Activated CD8-positive, alpha-beta memory T cell treated with anti-CD3 and anti-CD28 coated beads, Interleukin-2, amount 10 ng/mL, durations not matched to agents 7 days and 5 days (primary cell): Measurements from ENCODE around the gene RHBDD1. TPM values are rescaled to one million over a fixed set of nuclear protein-coding genes. Genes with fewer than 3 reads are reported as not detected.

ENCODE experiments used
- ATAC-seq: fragments of 150-1000 bp; cut with Tn5 transposase; one replicate; pipeline ENCODE4 v1.10.0; 2021; ENCODE audit warnings: moderate library complexity
- CTCF ChIA-PET: fragments of 350-600 bp; sonication (Branson Sonifier 250); formaldehyde crosslinking; loops from one replicate; lab custom pipeline; 2021; ENCODE audit warnings: antibody characterized with exemption; lab: Charles Lee
- DNase-seq: peaks from one replicate; pipeline ENCODE4 v3.0.0-alpha.2; 2020
- H3K27ac Mint-ChIP-seq: one replicate; pipeline ENCODE4 v1.8.0; 2021; ENCODE audit warnings: mild to moderate bottlenecking, mixed read lengths
- H3K27me3 Mint-ChIP-seq: one replicate; pipeline ENCODE4 v1.8.0; 2021; ENCODE audit warnings: mixed read lengths
- H3K36me3 Mint-ChIP-seq: one replicate; pipeline ENCODE4 v1.8.0; 2021; ENCODE audit warnings: mild to moderate bottlenecking, mixed read lengths
- H3K4me1 Mint-ChIP-seq: one replicate; pipeline ENCODE4 v1.8.0; 2021; ENCODE audit warnings: mixed read lengths
- H3K4me3 Mint-ChIP-seq: one replicate; pipeline ENCODE4 v1.8.0; 2021; ENCODE audit warnings: mild to moderate bottlenecking, moderate library complexity, mixed read lengths
- H3K9me3 Mint-ChIP-seq: one replicate; pipeline ENCODE4 v1.8.0; 2022; ENCODE audit warnings: low read depth, mixed read lengths
- total RNA-seq, 2 experiments: library from RNA; stranded (reverse); gene quantifications; one replicate each; pipeline ENCODE4 v1.2.3, GENCODE V29; 2021

RHBDD1 gene
- total RNA-seq, 2 experiments from 2014 or later: 29.8 to 32.2 TPM

GRCh38 chr2:226885769-226886435, 50.0 kb downstream of the RHBDD1 start:
- Mint-ChIP-seq H3K27ac (no peak overlapping the region), H3K27me3 (no peaks in the 10 kb centered on the region), H3K4me3 (no peak overlapping the region), H3K4me1 (no peaks in the 10 kb centered on the region), H3K36me3 (peaks cover 15% of the 10 kb centered on the region), H3K9me3 (no peaks in the 10 kb centered on the region)
- CTCF ChIA-PET: no interaction called here
- no peak for ATAC-seq
- no peak for DNase-seq

- Mint-ChIP-seq H3K36me3 (peaks cover 6% of the 10 kb centered on the region), H3K4me1 (no peaks in the 10 kb centered on the region), H3K4me3 (no peak overlapping the region), H3K9me3 (no peaks in the 10 kb centered on the region), H3K27ac (no peak overlapping the region), H3K27me3 (no peaks in the 10 kb centered on the region)
- CTCF ChIA-PET: no interaction called here
- ATAC-seq (no peak), DNase-seq (no peak)
These were observed 52.1 kb downstream of the RHBDD1 start for GRCh38 chr2:226887940-226888339.

- CTCF ChIA-PET: no interaction called here
- DNase-seq: no peak
- Mint-ChIP-seq H3K4me3 (no peak overlapping the region), H3K4me1 (no peaks in the 10 kb centered on the region), H3K36me3 (peaks cover 4% of the 10 kb centered on the region), H3K27ac (no peak overlapping the region), H3K9me3 (no peaks in the 10 kb centered on the region), H3K27me3 (no peaks in the 10 kb centered on the region)
- ATAC-seq: no peak
These were observed 52.6 kb downstream of the RHBDD1 start for GRCh38 chr2:226888378-226888965.

- Mint-ChIP-seq H3K4me1 (no peaks in the 10 kb centered on the region), H3K4me3 (no peak overlapping the region), H3K9me3 (no peaks in the 10 kb centered on the region), H3K27me3 (no peaks in the 10 kb centered on the region), H3K36me3 (peaks cover 4% of the 10 kb centered on the region), H3K27ac (no peak overlapping the region)
- CTCF ChIA-PET: no interaction called here
- DNase-seq (no peak), ATAC-seq (no peak)
These were observed 53.1 kb downstream of the RHBDD1 start for GRCh38 chr2:226888971-226889370.

GRCh38 chr2:226890286-226890685, 54.4 kb downstream of the RHBDD1 start:
- no peak for DNase-seq
- H3K4me3 Mint-ChIP-seq: no peak overlapping the region
- CTCF ChIA-PET: no interaction called here
- no peaks in the 10 kb centered on the region for H3K9me3 Mint-ChIP-seq
- H3K27ac Mint-ChIP-seq: no peak overlapping the region
- ATAC-seq: no peak
- H3K36me3 Mint-ChIP-seq: peaks cover 3% of the 10 kb centered on the region
- no peaks in the 10 kb centered on the region for H3K27me3 Mint-ChIP-seq
- H3K4me1 Mint-ChIP-seq: no peaks in the 10 kb centered on the region

- no peak for ATAC-seq
- DNase-seq: no peak
- no peaks in the 10 kb centered on the region for H3K9me3 Mint-ChIP-seq
- no peak overlapping the region for H3K27ac Mint-ChIP-seq
- CTCF ChIA-PET: no interaction called here
- no peaks in the 10 kb centered on the region for H3K27me3 Mint-ChIP-seq
- no peak overlapping the region for H3K4me3 Mint-ChIP-seq
- peaks cover 10% of the 10 kb centered on the region for H3K36me3 Mint-ChIP-seq
- no peaks in the 10 kb centered on the region for H3K4me1 Mint-ChIP-seq
These were observed 56.1 kb downstream of the RHBDD1 start for GRCh38 chr2:226891780-226892590.

GRCh38 chr2:226892729-226893128, 56.9 kb downstream of the RHBDD1 start:
- H3K27ac Mint-ChIP-seq: no peak overlapping the region
- H3K36me3 Mint-ChIP-seq: peaks cover 14% of the 10 kb centered on the region
- no peaks in the 10 kb centered on the region for H3K4me1 Mint-ChIP-seq
- ATAC-seq (no peak), DNase-seq (no peak)
- H3K27me3 Mint-ChIP-seq: no peaks in the 10 kb centered on the region
- no peaks in the 10 kb centered on the region for H3K9me3 Mint-ChIP-seq
- no peak overlapping the region for H3K4me3 Mint-ChIP-seq
- CTCF ChIA-PET: no interaction called here

- CTCF ChIA-PET: no interaction called here
- ATAC-seq (no peak), DNase-seq (no peak)
- H3K27ac Mint-ChIP-seq: no peak overlapping the region
- no peak overlapping the region for H3K4me3 Mint-ChIP-seq
- no peaks in the 10 kb centered on the region for H3K27me3 Mint-ChIP-seq
- H3K9me3 Mint-ChIP-seq: no peaks in the 10 kb centered on the region
- H3K36me3 Mint-ChIP-seq: peaks cover 14% of the 10 kb centered on the region
- H3K4me1 Mint-ChIP-seq: no peaks in the 10 kb centered on the region
These were observed 57.4 kb downstream of the RHBDD1 start for GRCh38 chr2:226893216-226893615.

GRCh38 chr2:226894752-226895151, 58.9 kb downstream of the RHBDD1 start:
- DNase-seq (no peak), ATAC-seq (no peak)
- CTCF ChIA-PET: no interaction called here
- Mint-ChIP-seq H3K9me3 (no peaks in the 10 kb centered on the region), H3K36me3 (peaks cover 14% of the 10 kb centered on the region), H3K4me3 (no peak overlapping the region), H3K4me1 (no peaks in the 10 kb centered on the region), H3K27me3 (no peaks in the 10 kb centered on the region), H3K27ac (no peak overlapping the region)

- Mint-ChIP-seq H3K4me3 (no peak overlapping the region), H3K27ac (no peak overlapping the region), H3K9me3 (no peaks in the 10 kb centered on the region), H3K36me3 (peaks cover 14% of the 10 kb centered on the region), H3K4me1 (no peaks in the 10 kb centered on the region), H3K27me3 (no peaks in the 10 kb centered on the region)
- CTCF ChIA-PET: no interaction called here
- ATAC-seq: no peak
- DNase-seq: no peak
These were observed 59.7 kb downstream of the RHBDD1 start for GRCh38 chr2:226895579-226895978.

GRCh38 chr2:226898121-226898520, 62.3 kb downstream of the RHBDD1 start:
- CTCF ChIA-PET: no interaction called here
- no peak overlapping the region for H3K4me3 Mint-ChIP-seq
- H3K27me3 Mint-ChIP-seq: no peaks in the 10 kb centered on the region
- peaks cover 11% of the 10 kb centered on the region for H3K36me3 Mint-ChIP-seq
- ATAC-seq (no peak), DNase-seq (no peak)
- peaks cover 10% of the 10 kb centered on the region for H3K4me1 Mint-ChIP-seq
- no peaks in the 10 kb centered on the region for H3K9me3 Mint-ChIP-seq
- no peak overlapping the region for H3K27ac Mint-ChIP-seq

GRCh38 chr2:226898897-226899296, 63.0 kb downstream of the RHBDD1 start:
- Mint-ChIP-seq H3K4me1 (peaks cover 13% of the 10 kb centered on the region), H3K36me3 (peaks cover 13% of the 10 kb centered on the region), H3K27me3 (no peaks in the 10 kb centered on the region), H3K4me3 (no peak overlapping the region), H3K27ac (no peak overlapping the region), H3K9me3 (no peaks in the 10 kb centered on the region)
- CTCF ChIA-PET: no interaction called here
- ATAC-seq (no peak), DNase-seq (no peak)

- H3K9me3 Mint-ChIP-seq: no peaks in the 10 kb centered on the region
These were observed 66.5 kb downstream of the RHBDD1 start for GRCh38 chr2:226902041-226902966.

More at GRCh38 chr2:226902041-226902966, 66.5 kb downstream of the RHBDD1 start:
- Mint-ChIP-seq H3K27ac (no peak overlapping the region), H3K27me3 (no peaks in the 10 kb centered on the region), H3K4me3 (no peak overlapping the region), H3K4me1 (peaks cover 39% of the 10 kb centered on the region), H3K36me3 (peaks cover 8% of the 10 kb centered on the region)
- ATAC-seq (no peak), DNase-seq (no peak)
- CTCF ChIA-PET: no interaction called here
